MM.1S (cell line): Measurements from ENCODE around the gene BEST4.

ENCODE experiments used
- CTCF ChIP-seq: fragments of 300-600 bp; sonication (generic); IDR thresholded peaks from 2 replicates; pipeline ENCODE4 v1.5.1; 2016; ENCODE audit warnings: antibody characterized with exemption, low read length, mixed read lengths
- EZH2 ChIP-seq: fragments of 300-600 bp; sonication (generic); optimal IDR thresholded peaks from 2 replicates; pipeline ENCODE3; 2017; ENCODE audit warnings: low read depth, mild to moderate bottlenecking, antibody characterized with exemption, low read length, mixed read lengths
- EZH2phosphoT487 ChIP-seq: fragments of 300-600 bp; sonication (generic); IDR thresholded peaks from 2 replicates; pipeline ENCODE4 v1.6.1; 2018; ENCODE audit warnings: antibody characterized with exemption, low read length

- TF ChIP-seq CTCF (no peak), EZH2phosphoT487 (no peak), EZH2 (no peak)
These were observed 13.7 kb upstream of the BEST4 start for GRCh38 chr1:44801491-44802305.
